Right hindlimb (tissue), 1 donor: ENCODE measurements around the gene CX3CL1.
"Not testable (repeated sequence)": the region's sequence is repeated elsewhere in the genome, so short reads cannot be mapped to it uniquely, and the experiment has no call there.

Source experiments
- DNase-seq: peaks from one replicate; pipeline ENCODE4 v3.0.0-alpha.2; 2018

Gene CX3CL1

DNA sequence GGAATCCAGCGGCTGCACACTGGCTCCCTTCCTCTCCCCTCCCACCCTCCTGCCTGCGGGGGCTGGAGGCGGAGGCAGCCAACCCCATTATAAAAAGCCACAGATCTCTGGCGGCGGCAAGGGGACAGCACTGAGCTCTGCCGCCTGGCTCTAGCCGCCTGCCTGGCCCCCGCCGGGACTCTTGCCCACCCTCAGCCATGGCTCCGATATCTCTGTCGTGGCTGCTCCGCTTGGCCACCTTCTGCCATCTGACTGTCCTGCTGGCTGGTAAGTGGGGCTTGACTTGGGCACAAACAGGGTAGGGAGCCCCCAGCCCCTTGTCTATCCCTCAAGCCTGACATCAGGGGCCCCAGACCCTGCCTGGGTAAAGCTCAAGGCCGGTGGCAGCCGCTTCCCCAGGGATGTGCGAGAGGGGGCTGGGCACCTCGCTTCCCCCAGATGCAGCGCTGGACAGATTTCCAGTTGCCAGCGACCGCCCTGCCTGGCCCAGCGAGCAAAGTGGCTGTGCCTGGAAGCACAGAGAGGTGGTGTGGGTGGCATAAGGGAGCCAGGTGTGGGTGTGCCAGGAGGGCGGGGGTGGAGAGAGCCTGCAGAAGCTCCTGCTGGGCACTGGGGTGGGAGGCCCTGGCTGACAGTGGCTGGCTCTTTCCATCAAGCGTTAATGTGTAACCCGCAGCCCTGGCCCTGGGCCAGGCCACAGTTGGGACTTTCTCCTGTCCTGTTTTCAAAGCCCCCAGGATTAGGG lies at the start of gene CX3CL1:
TSS of gene CX3CL1 (plus strand) at position 119 of the 745 bp plus-strand sequence. CDS start at position 198, 79 bp downstream.
- DNase-seq = peak; percentile 84

DNA sequence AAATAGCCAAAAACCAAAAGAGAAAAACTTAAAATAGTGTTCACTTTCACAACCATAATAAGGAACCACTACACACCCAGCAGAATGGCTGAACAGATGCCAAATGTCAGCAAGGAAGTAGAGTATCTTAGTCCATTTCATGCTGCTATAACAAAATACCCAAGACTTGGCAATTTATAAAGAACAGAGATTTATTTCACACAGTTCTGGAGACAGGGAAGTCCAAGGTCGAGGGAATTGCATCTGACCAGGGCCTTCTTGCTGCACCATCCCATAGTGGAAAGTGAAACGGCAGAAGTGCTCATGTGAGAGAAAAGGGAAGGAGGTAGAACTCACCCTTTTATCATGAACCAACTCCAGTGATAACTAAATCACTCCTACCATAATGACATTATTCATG lies 47.5 kb upstream of the CX3CL1 start:
- no peak for DNase-seq

DNA sequence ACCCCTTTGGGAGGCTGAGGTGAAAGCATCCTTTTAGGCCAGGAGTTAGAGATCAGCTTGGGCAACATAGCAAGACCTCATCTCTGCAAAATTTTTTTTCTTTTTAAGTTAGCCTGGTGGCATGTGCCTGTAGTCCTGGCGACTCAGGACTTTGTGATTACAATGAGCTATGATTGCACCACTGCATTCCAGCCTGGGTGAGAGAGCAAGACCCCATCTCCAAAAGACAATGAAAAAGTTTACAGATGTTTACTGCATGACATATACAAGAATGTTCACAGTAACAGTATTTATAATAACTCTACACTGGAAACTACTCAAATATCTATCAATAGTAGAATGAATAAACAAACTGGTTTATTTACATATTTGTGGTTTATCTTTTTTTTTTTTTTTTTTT lies 46.8 kb upstream of the CX3CL1 start:
- DNase-seq = no peak

DNA sequence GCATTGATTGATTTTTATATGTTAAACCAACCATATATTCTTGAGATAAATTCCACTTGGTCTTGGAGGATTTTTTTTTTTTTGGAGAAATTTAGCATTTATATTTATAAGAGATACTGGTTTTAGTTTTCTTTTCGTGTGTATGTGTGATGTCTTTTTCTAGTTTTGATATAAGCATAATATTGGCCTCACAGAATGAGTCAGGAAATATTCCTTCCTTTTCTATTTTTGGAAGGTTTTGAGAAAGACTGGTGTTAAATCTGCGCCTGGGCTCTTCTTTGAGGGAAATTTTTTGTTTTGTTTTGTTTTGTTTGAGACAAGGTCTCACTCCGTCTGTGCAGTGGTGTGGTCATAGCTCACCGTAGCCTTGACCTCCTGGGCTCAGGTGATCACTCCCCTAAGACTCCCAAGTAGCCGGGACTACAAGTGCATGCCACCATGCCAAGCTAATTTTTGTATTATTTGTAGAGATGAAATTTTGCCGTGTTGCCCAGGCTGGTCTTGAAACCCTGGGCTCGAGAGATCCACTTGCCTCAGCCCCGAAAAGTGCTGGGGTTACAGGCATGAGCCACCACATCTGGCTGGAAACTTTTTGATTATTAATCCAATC lies 42.5 kb upstream of the CX3CL1 start:
- no peak for DNase-seq

DNA sequence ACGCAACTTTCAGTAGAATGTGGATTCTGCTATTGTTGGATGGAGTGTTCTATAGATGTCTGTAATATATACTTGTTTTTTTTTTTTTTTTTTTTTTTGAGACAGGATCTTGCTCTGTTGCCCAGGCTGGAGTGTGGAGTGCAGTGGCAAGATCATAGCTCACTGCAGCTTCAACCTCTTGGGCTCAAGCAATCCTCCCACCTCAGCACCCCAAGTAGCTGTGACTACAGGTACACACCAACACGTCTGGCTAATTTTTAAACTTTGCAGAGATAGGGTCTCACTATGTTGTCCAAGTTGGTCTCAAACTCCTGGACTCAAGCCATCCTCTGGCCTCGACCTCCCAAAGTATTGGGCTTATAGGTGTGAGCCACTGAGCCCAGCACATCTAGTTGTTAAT lies 40.9 kb upstream of the CX3CL1 start:
- DNase-seq = no peak

DNA sequence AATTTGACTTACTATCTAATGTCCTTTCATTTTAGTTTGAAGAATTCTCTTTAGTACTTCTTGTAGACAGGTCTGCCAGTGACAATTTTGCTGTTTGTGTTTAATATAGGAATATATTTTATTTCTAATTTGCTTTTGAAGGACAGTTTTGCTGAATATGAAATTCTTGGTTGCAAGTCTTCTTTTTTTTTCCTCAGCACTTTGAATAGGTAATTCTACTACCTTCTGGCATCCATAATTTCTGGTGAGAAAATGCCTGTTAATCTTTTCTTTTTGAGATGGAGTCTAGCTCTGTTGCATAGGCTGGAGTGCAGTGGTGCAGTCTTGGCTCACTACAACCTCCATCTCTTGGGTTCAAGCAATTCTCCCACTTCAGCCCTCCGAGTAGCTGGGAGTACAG lies 38.9 kb upstream of the CX3CL1 start:
- DNase-seq = no peak

DNA sequence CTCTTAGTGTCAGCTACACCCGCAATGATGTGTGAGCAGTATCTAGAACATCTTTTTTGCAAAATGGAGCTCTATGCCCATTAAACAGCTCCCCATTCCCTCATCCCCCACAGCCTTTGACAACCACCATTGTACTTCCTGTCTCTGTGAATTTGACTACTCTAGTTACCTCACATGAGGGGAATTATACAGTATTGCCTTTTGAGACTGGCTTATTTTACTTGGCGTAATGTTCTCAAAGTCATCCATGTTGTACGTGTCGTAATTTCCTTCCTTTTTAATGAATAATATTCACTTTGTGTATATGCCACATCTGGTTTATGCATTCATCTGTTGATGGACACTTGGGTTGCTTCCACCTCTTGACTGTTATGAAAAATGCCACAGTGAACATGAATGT lies 36.9 kb upstream of the CX3CL1 start:
- no peak for DNase-seq

DNA sequence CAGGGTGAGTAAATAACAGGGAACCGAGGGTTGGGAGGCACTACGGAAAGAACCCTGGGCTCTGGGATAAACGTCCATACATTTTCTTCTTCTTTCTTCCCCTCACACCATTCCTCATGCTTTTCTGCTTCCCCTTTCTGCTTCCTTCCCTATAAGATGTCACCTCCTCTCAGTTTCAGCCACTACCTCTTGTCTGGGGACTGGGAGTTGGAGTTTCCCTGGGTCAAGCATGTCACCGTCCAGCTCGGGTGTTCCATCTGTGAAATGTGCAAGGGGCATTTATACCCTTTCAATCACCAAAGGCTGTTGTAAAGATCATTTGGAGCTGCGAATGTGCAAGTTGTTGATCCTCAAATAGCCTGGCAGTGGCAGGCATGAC lies 31.2 kb upstream of the CX3CL1 start:
- DNase-seq = no peak

DNA sequence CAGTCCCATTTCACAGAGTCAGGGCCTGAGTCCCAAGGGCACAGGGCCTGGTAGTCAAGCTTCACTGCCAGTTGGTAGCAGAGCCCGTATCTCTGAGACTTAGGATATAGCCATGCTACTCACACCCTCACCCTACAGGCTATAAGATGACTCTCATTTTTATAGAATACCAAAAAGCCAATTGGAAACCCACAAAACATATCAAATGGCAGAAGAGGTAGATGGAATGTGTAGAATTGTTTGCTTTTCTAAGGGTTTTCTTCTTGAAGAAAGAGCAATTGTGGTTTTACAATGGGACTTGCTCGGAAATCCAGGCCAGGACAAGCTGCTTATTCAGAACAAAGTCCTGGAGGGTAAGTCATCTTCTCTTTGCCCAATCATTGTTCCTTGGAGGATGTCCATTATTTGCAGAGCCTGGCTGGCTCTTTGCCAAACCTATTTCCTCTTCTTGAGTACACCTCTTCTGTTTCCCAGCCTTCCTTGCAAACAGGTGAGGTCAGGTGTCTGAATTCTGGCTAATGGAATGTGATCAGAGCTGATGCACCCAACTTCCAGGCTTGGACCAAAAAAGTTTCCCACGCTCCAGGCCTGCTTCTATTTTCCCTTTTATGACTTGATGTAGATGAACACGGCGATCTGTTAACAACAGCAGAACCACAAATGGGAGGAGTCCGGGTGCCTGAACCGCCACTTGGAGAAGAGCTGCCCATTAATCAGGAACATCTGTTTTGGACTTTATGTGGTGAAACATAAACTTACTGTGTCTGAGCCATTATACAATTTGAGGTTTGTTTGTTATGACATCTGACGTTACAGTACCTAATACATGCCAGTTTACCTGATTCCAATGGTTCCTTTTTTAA lies 30.6 kb upstream of the CX3CL1 start:
- DNase-seq = peak; percentile 50

DNA sequence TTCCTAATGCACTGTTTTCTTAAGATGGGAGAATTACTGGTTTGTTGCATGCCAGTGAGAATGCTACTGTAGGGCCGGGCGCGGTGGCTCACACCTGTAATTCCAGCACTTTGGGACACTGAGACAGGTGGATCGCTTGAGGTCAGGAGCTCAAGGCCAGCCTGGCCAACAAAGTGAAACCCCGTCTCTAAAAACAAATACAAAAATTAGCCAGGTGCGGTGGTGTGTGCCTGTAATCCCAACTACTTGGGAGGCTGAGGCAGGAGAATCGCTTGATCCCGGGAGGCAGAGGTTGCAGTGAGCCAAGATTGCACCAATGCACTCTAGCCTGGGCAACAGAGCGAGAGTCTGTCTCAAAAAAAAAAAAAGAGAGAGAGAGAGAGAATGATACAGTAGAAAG lies 29.7 kb upstream of the CX3CL1 start:
- not testable (repeated sequence) for DNase-seq

DNA sequence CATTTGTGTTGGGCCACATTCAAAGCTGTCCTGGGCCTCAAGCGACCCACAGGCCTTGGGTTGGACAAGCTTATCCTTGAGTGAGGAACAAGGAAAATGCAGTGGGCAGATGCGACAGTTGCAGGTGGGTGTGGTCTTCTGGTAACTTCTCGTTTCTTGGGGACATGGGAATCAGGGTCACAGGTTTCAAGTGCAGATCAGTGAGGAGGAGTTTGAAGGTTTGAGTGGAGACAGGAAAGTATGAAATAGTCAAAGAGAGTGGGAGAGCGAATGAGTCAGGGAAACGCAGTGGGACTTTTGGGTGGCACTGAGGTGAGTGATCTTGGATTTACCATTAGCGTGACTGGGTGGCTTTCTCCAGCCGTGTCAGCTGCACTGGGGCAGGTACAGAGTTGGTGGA lies 29.1 kb upstream of the CX3CL1 start:
- no peak for DNase-seq

DNA sequence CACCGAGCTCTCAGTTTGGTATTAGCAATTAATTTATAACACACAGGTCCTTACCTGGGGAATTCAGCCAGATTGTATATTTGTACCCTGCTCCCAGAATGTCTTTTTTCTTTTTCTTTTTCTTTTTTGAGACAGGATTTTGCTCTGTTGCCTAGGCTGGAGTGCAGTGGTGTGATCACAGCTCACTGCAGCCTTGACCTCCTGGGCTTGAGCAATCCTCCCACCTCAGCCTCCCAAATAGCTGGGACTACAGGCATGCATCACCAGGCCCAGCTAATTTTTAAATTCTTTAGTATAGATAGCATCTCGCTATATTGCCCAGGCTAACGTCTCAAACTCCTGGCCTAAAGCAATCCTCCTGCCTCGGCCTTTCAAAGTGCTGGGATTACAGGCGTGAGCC lies 28.2 kb upstream of the CX3CL1 start:
- DNase-seq = not testable (repeated sequence)

DNA sequence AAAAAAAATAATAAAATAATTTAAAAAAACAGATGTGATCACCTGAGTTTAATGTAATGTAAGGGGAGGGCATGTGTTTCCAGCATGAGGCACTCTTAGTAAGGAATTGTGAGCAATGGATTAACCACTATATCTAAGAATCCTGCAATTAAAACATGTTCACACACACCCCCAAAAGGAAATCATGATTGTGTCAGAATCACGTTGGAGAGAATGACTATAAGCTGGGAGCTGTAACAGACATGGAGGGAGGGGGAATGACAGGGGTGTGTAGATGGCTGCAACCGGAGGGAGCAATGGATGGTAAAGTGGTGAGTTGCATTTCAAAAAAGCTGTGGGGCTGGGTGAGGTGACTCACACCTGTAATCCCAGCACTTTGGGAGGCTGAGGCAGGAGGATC lies 27.3 kb upstream of the CX3CL1 start:
- no peak for DNase-seq

DNA sequence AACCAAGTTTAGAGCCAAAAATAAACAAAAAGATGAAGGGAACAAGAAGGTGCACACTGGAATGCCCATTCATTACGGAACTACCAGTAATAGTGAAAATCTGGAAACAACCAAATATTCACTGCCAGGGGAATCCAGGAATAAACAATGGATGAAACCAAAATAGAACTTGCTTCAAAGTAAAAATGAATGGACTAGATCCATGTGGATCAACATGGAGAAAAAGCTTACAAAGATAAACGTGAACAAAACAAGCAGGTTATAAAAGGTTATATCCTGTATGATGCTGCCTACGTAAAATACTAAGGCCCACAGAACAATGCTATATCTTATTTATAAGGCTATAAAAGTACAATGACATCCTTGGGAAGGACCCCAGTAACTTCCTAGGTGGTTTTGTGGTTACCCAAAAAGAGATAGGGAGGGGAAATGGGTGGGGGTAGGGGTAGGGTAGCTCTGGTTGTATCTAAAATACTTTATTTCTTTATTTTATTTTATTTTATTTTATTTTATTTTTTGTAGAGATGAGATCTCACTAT lies 26.6 kb upstream of the CX3CL1 start:
- no peak for DNase-seq

DNA sequence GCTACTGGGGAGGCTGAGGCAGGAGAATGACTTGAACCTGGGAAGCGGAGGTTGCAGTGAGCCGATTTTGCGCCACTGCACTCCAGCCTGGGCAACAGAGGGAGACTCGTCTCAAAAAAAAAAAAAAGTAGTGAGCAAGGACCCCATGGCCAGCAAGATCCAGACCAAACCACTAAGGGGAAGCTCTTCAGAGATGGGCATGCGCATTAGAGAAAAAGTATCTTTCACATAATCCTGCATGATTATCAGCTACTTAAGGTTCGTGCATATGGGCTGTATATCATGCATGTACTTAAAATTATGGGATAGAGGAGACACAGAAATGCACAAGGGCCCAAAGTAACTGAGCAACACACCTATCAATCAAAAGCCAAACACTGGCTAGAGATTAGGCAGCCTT lies 24.4 kb upstream of the CX3CL1 start:
- no peak for DNase-seq

DNA sequence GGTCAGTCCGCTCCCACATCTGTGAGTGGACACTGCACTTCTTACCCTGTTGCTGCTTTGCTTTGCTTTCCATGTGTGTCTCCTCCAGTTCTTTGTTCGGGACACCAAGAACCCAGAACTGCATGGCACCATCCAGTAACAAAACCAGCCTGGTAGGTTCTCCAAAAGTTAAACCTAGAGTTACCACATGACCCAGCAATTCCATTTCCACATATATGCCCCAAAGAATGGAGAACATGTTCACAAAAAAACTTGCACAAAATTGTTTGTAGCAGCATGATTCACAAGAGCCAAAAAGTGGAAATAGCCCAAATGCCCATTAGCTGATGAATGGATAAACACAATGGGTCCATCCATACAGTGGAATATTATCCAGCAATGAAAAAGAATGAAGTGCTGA lies 24.0 kb upstream of the CX3CL1 start:
- DNase-seq = no peak

DNA sequence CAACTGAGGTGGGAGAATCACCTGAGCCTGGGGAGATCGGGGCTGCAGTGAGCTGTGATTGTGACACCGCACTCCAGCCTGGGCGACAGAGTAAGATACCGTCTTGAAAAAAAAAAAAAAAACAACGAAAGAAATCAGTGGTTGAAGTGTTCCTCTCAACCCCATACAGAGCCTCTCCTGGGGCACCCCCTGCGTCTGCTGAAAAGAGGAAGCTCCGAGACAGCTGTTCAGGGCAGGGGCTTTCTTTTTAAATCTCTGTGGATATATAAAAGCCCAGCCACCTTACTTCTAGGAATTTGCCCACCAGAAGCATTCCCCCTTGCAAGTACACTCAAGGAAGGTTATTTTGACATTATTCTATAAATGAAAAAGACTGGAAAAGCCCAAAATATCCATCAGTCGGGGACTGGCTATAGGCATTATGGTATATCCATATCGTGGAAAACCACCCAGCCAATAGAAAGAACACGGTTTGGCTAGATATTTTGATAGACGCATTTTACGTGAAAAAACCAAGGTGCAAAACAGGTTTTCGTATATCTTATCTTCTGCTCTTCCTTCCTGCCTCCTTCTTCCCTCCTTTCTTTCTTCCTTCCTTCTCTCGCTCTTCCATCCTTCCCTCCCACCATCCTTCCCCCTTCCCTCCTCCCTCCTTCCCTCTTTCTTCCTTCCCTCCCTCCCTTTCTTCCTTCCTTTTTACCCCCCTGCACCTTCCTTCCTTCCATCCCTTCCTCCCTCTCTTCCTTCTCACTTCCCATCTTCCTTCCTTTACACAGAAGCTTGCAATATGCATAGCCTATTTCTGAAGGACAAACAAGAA lies 22.9 kb upstream of the CX3CL1 start:
- DNase-seq = no peak

DNA sequence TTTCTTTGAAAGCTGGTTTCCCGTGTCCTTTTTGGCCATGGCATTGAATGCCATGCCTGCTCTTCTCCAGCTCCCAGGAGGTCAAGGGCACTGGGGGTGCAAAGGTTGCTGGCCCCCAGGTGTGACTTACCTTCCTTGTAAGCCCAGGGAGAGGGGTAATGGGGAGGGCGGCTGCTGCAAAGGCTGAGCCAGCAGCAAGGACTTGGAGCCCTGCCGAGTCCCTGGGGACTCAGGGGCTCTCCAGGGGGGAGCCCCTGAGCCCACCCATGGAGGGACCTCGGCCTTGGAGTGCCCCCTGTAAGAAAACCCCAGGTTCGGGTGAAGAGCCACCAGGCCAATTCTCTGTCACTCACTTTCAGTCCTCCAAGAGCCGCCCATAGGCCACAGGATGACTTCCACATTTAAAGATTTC lies 19.6 kb upstream of the CX3CL1 start:
- no peak for DNase-seq

DNA sequence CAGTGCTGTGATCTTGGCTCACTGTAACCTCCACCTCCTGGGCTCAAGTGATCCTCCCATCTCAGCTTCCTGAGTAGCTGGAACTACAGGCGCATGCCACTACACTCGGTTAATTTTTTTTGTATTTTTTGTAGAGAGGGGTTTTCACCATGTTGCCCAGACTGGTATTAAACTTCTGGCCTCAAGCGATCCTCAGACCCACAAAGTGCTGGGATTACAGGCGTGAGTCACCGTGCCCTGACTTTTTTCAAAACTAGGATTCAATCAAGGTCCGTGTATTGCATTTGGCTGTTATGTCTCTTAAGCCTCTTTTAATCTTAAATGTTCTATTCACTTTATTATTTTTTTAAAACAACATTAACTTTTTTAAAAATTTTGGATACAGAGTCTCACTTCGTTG lies 18.0 kb upstream of the CX3CL1 start:
- no peak for DNase-seq

DNA sequence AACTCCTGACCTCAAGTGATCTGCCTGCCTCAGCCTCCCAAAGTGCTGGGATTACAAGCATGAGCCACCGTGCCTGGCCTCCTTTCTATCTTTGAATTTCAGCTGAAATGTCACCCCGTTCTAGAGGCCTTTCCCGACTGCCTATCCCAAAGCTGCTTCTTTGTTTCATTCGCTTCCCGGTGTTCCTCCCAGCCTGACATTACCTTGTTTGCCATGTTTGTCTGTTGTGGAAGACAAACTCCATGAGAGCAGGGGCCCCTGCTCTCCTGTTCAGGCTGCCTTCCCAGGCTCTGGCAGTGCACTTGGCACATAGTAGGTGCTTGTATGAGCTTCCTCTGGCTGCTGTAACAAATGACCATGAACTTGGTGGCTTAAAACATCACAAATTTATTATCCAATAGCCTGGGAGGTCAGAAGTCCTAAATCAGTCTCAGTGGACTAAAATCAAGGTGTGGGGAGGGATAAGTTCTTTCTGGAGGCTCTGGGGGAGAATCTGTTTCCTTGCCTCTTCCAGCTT lies 16.3 kb upstream of the CX3CL1 start:
- DNase-seq = no peak

DNA sequence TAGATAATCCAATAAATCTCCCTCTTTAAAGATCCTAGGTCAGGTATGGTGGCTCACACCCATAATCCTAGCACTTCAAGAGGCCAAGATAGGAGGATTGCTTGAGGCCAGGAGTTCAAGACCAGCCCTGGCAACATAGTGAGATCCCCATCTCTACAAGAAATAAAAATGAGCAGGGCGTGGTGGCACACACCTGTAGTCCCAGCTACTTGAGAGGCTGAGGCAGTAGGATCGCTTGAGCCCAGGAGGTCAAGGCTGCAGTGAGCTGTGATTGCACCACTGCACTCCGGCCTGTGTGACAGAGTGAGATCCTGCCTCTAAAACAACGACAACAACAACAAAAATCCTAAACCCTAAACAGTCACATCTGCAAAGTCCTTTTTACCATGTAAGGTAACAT lies 15.7 kb upstream of the CX3CL1 start:
- no peak for DNase-seq

DNA sequence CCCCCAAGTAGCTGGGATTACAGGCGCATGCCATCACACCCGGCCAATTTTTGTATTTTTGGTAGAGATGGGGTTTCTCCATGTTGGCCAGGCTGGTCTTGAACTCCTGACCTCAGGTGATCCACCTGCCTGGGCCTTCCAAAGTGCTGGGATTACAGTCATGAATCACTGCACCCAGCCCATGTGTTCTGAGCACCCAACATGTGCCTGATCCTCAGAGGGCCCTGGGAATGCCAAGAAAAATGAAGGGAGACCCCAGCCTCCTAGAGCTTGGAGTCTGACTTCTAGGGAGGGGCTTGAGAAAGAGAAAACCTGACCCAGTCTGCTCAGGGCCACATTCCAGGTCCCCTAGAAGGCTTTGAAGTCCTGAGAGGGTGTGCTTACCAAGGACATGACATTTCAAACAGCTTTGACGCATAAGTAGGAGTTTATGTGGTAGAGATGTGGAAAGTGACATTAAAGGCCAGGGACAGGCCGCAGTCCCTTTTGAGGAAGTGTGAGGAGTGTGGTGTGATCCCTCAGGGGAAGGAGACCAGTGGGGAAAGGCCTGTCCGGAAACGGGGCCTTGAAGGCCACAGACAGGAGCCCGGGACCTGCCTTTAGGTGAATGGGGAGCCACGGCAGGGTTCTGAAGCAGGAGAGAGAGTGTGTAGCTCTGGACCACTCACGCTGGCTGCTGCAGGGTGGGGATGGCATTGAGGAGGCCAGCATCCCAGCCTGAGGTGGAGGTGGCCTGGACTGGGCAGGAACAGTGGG lies 14.8 kb upstream of the CX3CL1 start:
- DNase-seq = no peak
